Loucy (cell line): ENCODE results near the gene FKBP8.

Source experiments
- H2AFZ ChIP-seq: fragments of 200-600 bp; sonication (generic); 2 replicates; pipeline ENCODE4 v1.6.0; 2016; ENCODE audit warnings: antibody characterized with exemption, mild to moderate bottlenecking, low read length, moderate library complexity
- H3F3A ChIP-seq: fragments of 200-600 bp; 2 replicates; pipeline ENCODE4 v1.6.0; 2016; ENCODE audit warnings: antibody characterized with exemption, low read depth, mild to moderate bottlenecking
- H3K27me3 ChIP-seq: fragments of 200-600 bp; sonication (generic); 2 replicates; pipeline ENCODE4 v1.6.1; 2014; ENCODE audit warnings: low read length, mild to moderate bottlenecking; ENCODE audit not compliant: insufficient read depth, poor library complexity, severe bottlenecking
- H3K36me3 ChIP-seq: fragments of 200-600 bp; sonication (generic); 2 replicates; pipeline ENCODE4 v1.6.1; 2016; ENCODE audit warnings: low read length; ENCODE audit not compliant: insufficient read depth
- H3K4me1 ChIP-seq: fragments of 200-600 bp; sonication (generic); 2 replicates; pipeline ENCODE4 v1.5.1; 2014; ENCODE audit warnings: low read length, mild to moderate bottlenecking; ENCODE audit not compliant: insufficient read depth, poor library complexity, severe bottlenecking
- H3K4me2 ChIP-seq: fragments of 200-600 bp; sonication (generic); 2 replicates; pipeline ENCODE4 v1.6.0; 2014; ENCODE audit warnings: antibody characterized with exemption, low read length, low read depth, mild to moderate bottlenecking; ENCODE audit not compliant: poor library complexity, severe bottlenecking
- H3K4me3 ChIP-seq: fragments of 200-600 bp; sonication (generic); 2 replicates; pipeline ENCODE4 v1.5.1; 2014; ENCODE audit warnings: low read length, mild to moderate bottlenecking, mixed read lengths; ENCODE audit not compliant: poor library complexity, severe bottlenecking
- H3K79me2 ChIP-seq: fragments of 200-600 bp; sonication (generic); 2 replicates; pipeline ENCODE4 v1.6.1; 2014; ENCODE audit warnings: low read length; ENCODE audit not compliant: insufficient read depth
- H3K9ac ChIP-seq: fragments of 200-600 bp; sonication (generic); 2 replicates; pipeline ENCODE4 v1.6.0; 2014; ENCODE audit warnings: mild to moderate bottlenecking, low read depth, low read length, moderate library complexity; ENCODE audit not compliant: poor library complexity, severe bottlenecking
- H3K9me2 ChIP-seq: fragments of 200-600 bp; sonication (generic); replicated peaks from 2 replicates; pipeline ENCODE4 v1.6.1; 2016; ENCODE audit warnings: low read depth, low read length, mixed read lengths
- H3K9me3 ChIP-seq: fragments of 200-600 bp; sonication (generic); 2 replicates; pipeline ENCODE4 v1.6.1; 2014; ENCODE audit warnings: mild to moderate bottlenecking, antibody characterized with exemption, low read length, low read depth; ENCODE audit not compliant: insufficient read depth
- H4K20me1 ChIP-seq: fragments of 200-600 bp; sonication (generic); 2 replicates; pipeline ENCODE4 v1.6.0; 2014; ENCODE audit warnings: antibody characterized with exemption, low read length, mild to moderate bottlenecking; ENCODE audit not compliant: insufficient read depth, poor library complexity, severe bottlenecking
- EZH2phosphoT487 ChIP-seq: fragments of 200-600 bp; IDR thresholded peaks from 2 replicates; pipeline ENCODE4 v1.6.1; 2018; ENCODE audit warnings: antibody characterized with exemption, mild to moderate bottlenecking, moderate library complexity, borderline replicate concordance
- TF ChIP-seq, protein P1 (sequence below): fragments of 200-600 bp; sonication (generic); conservative IDR thresholded peaks from 2 replicates; pipeline ENCODE4 v1.5.1; 2014; ENCODE audit warnings: mild to moderate bottlenecking, antibody characterized with exemption, low read length

Gene FKBP8

DNA sequence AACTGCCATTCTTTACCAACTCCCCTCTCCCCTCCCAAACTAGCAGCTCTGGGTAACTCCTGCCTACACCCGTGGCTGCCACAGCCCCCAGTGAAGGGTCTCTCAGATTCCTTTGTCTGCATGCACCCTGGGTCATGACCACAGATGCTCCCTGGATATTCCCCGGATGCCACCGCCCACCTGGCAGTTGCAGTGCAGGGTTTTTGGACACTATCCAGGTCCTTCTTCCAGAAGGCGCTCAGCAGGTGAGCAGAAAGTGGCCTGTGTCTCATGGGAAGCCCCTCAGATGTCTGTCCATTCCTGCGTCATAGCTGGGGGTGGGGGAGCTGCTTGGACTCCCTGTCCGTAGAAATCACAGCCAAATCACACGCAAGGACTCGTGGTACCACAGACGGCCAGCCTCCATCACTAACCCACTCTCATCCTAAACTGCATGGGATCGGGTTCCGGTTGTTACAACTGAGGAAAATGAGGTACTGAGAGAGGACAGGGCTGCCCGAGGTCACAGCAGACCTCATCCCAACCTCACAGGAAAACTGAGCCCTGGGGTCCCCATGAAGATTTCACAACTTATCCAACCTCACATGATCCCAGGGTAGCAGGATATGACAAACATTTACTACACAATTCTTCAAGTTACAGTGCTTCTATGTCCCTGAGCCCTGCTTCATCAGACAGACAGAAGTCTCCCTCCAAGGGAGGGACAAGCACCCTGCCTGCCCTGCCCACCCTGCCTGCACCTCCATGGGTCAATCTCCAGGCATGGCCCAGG, 60.1 kb downstream of the FKBP8 start:
- Histone ChIP-seq H3K9me3 (no peaks in the 10 kb centered on the region), H3K9ac (no peak overlapping the region), H3K9me2 (no peaks in the 10 kb centered on the region), H4K20me1 (peaks cover 28% of the 10 kb centered on the region), H3K4me3 (no peak overlapping the region), H3K4me1 (peaks cover 10% of the 10 kb centered on the region), H2AFZ (no peak overlapping the region), H3K27me3 (no peaks in the 10 kb centered on the region), H3F3A (no peaks in the 10 kb centered on the region), H3K79me2 (peaks cover 96% of the 10 kb centered on the region), H3K4me2 (no peak overlapping the region), H3K36me3 (no peaks in the 10 kb centered on the region)
- TF ChIP-seq EZH2phosphoT487: no peak
- TF ChIP-seq, protein P1, sequence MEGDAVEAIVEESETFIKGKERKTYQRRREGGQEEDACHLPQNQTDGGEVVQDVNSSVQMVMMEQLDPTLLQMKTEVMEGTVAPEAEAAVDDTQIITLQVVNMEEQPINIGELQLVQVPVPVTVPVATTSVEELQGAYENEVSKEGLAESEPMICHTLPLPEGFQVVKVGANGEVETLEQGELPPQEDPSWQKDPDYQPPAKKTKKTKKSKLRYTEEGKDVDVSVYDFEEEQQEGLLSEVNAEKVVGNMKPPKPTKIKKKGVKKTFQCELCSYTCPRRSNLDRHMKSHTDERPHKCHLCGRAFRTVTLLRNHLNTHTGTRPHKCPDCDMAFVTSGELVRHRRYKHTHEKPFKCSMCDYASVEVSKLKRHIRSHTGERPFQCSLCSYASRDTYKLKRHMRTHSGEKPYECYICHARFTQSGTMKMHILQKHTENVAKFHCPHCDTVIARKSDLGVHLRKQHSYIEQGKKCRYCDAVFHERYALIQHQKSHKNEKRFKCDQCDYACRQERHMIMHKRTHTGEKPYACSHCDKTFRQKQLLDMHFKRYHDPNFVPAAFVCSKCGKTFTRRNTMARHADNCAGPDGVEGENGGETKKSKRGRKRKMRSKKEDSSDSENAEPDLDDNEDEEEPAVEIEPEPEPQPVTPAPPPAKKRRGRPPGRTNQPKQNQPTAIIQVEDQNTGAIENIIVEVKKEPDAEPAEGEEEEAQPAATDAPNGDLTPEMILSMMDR: no peak
